WTC11 (cell line): Measurements from ENCODE around the gene NPB. TPM values are rescaled to one million over a fixed set of nuclear protein-coding genes. Genes with fewer than 3 reads are reported as not detected.
"Not testable (repeated sequence)": the region's sequence is repeated elsewhere in the genome, so short reads cannot be mapped to it uniquely, and the experiment has no call there.

Experiments
- ATAC-seq: fragments of 200-7000 bp; cut with Tn5 transposase; 2 replicates; pipeline ENCODE4 v1.10.0; 2021; ENCODE audit warnings: mild to moderate bottlenecking, moderate library complexity
- CTCF ChIA-PET: fragments of 300-600 bp; sonication (Branson Sonifier 250); formaldehyde crosslinking; loops from one replicate; lab custom pipeline; 2021; ENCODE audit warnings: antibody characterized with exemption; lab: Charles Lee
- POLR2A ChIA-PET: fragments of 350-600 bp; sonication (Branson Sonifier 250); formaldehyde crosslinking; loops from one replicate; lab custom pipeline; 2021; ENCODE audit warnings: antibody characterized with exemption; lab: Charles Lee
- DNase-seq: peaks from one replicate; pipeline ENCODE4 v3.0.0; 2021; ENCODE audit warnings: low spot score
- H3K27ac Mint-ChIP-seq: 2 replicates; pipeline ENCODE4 v1.8.0; 2021; ENCODE audit warnings: mixed read lengths
- H3K27me3 Mint-ChIP-seq: 2 replicates; pipeline ENCODE4 v1.8.0; 2021; ENCODE audit warnings: low read depth, mild to moderate bottlenecking, moderate library complexity, mixed read lengths
- H3K36me3 Mint-ChIP-seq: 2 replicates; pipeline ENCODE4 v1.8.0; 2021; ENCODE audit warnings: mixed read lengths
- H3K4me1 Mint-ChIP-seq: 2 replicates; pipeline ENCODE4 v1.8.0; 2022; ENCODE audit warnings: mixed read lengths
- H3K4me3 Mint-ChIP-seq: 2 replicates; pipeline ENCODE4 v1.8.0; 2021; ENCODE audit warnings: mild to moderate bottlenecking, moderate library complexity, mixed read lengths
- H3K9me3 Mint-ChIP-seq: 2 replicates; pipeline ENCODE4 v1.8.0; 2021; ENCODE audit warnings: mixed read lengths
- CREB1 ChIP-seq: sonication (generic); formaldehyde crosslinking; IDR thresholded peaks from 2 replicates; pipeline ENCODE4 v1.8.0; 2023; ENCODE audit warnings: mild to moderate bottlenecking, missing genetic modification reagents
- E2F5 ChIP-seq: sonication (generic); formaldehyde crosslinking; IDR thresholded peaks from 2 replicates; pipeline ENCODE4 v1.8.1; 2022; ENCODE audit warnings: mild to moderate bottlenecking, moderate library complexity, missing genetic modification reagents
- ETV6 ChIP-seq: sonication (generic); formaldehyde crosslinking; IDR thresholded peaks from 2 replicates; pipeline ENCODE4 v1.8.1; 2022; ENCODE audit warnings: mild to moderate bottlenecking, missing genetic modification reagents
- IRF1 ChIP-seq: sonication (generic); formaldehyde crosslinking; IDR thresholded peaks from 2 replicates; pipeline ENCODE4 v1.8.0; 2023; ENCODE audit warnings: missing genetic modification reagents
- NFE2L1 ChIP-seq: sonication (generic); formaldehyde crosslinking; IDR thresholded peaks from 2 replicates; pipeline ENCODE4 v1.8.1; 2023; ENCODE audit warnings: missing genetic modification reagents
- NFYB ChIP-seq: sonication (generic); formaldehyde crosslinking; conservative IDR thresholded peaks from 2 replicates; pipeline ENCODE4 v1.8.0; 2022; ENCODE audit warnings: low read depth, missing genetic modification reagents
- NR1H2 ChIP-seq: sonication (generic); formaldehyde crosslinking; IDR thresholded peaks from 2 replicates; pipeline ENCODE4 v1.9.0; 2021; ENCODE audit warnings: mild to moderate bottlenecking, moderate library complexity, missing genetic modification reagents
- PRRX2 ChIP-seq: fragments of 250-450 bp; sonication (Bioruptor Pico); IDR thresholded peaks from 2 replicates; pipeline ENCODE4 v1.8.0; 2021; ENCODE audit warnings: mild to moderate bottlenecking
- SMAD4 ChIP-seq: sonication (generic); formaldehyde crosslinking; IDR thresholded peaks from 2 replicates; pipeline ENCODE4 v1.8.0; 2022; ENCODE audit warnings: mild to moderate bottlenecking, missing genetic modification reagents
- STAT6 ChIP-seq: sonication (generic); formaldehyde crosslinking; conservative IDR thresholded peaks from 2 replicates; pipeline ENCODE4 v1.8.1; 2023; ENCODE audit warnings: mild to moderate bottlenecking, low read depth, missing genetic modification reagents, moderate library complexity
- USF1 ChIP-seq: sonication (generic); formaldehyde crosslinking; IDR thresholded peaks from 2 replicates; pipeline ENCODE4 v1.8.0; 2022; ENCODE audit warnings: mild to moderate bottlenecking, missing genetic modification reagents
- ZNF219 ChIP-seq: sonication (generic); formaldehyde crosslinking; IDR thresholded peaks from 2 replicates; pipeline ENCODE4 v1.8.0; 2023; ENCODE audit warnings: missing genetic modification reagents, mild to moderate bottlenecking, borderline replicate concordance
- ZNF317 ChIP-seq: sonication (generic); formaldehyde crosslinking; IDR thresholded peaks from 2 replicates; pipeline ENCODE4 v1.8.1; 2023; ENCODE audit warnings: low read depth, mild to moderate bottlenecking, moderate library complexity, missing genetic modification reagents, borderline replicate concordance
- total RNA-seq: library from RNA; stranded (reverse); gene quantifications from 3 replicates; pipeline ENCODE4 v1.2.3, GENCODE V29; 2021
- TF ChIP-seq, protein P1 (sequence below): fragments of 250-450 bp; sonication (Bioruptor Pico); IDR thresholded peaks from 2 replicates; pipeline ENCODE4 v1.9.0; 2021; ENCODE audit warnings: moderate library complexity, mild to moderate bottlenecking, inconsistent platforms, borderline replicate concordance
- TF ChIP-seq, protein P2 (sequence below): sonication (generic); formaldehyde crosslinking; IDR thresholded peaks from 2 replicates; pipeline ENCODE4 v1.8.1; 2022; ENCODE audit warnings: low read depth, mild to moderate bottlenecking, moderate library complexity, missing genetic modification reagents, borderline replicate concordance
- TF ChIP-seq, protein P3 (sequence below): sonication (generic); formaldehyde crosslinking; IDR thresholded peaks from 2 replicates; pipeline ENCODE4 v1.8.0; 2022; ENCODE audit warnings: mild to moderate bottlenecking, missing genetic modification reagents
- TF ChIP-seq, protein P4 (sequence below): sonication (generic); formaldehyde crosslinking; IDR thresholded peaks from 2 replicates; pipeline ENCODE4 v1.8.1; 2023; ENCODE audit warnings: mild to moderate bottlenecking, moderate library complexity, missing genetic modification reagents

The NPB gene
- total RNA-seq, 1 experiment from 2014 or later: 1.9 TPM

DNA sequence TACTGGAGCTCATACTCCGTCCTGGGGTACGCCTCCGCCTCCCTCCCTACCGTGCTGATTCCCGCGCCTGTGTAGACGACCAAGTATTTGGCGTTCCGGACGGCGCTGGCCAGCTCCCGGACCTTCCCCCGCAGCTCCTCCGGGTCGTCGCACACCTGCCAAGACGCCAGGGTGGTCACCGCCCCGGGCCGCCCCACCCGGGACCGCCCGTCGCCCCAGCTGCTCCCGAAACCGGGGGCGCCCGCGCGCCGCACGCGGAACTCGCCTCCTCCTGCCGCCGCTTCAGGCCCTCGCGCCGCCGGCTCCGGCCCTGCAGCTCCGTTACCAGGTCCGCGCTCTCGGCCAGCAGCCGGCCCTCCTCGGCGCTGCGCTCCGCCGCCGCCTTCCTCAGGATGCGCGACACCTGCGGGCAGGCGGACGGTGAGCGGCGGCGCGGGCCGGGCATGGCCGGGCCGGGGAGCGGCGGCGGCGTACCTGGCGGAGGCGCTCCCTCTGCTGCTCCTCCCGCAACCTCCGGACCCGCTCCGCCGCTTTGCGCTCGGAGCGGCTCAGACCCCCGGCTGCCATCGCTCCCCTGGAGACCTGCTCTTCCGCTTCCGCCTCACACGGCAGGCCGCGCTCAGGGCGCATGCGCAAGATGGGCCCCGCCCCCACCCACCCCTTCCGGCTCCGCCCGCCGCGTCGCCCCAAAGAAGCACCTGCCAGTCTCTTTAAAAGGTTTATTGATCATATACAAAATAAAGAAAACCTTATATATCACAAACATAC is 15.7 kb downstream of the NPB start, which contains the start of gene SIRT7 (continued):
- TF ChIP-seq STAT6: no peak
- TF ChIP-seq, protein P1, sequence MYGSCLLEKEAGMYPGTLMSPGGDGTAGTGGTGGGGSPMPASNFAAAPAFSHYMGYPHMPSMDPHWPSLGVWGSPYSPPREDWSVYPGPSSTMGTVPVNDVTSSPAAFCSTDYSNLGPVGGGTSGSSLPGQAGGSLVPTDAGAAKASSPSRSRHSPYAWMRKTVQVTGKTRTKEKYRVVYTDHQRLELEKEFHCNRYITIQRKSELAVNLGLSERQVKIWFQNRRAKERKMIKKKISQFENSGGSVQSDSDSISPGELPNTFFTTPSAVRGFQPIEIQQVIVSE: no peak
- TF ChIP-seq NFYB (CRISPR knock-in tag): no peak
- no peak for TF ChIP-seq ETV6 (CRISPR knock-in tag)
- 0 out of 2 replicates have a peak, but pooled peaks have one; percentile 64 for TF ChIP-seq PRRX2 (CRISPR knock-in tag)
- no peak for TF ChIP-seq NR1H2 (CRISPR knock-in tag)
- no peak for TF ChIP-seq CREB1 (CRISPR knock-in tag)
- TF ChIP-seq, protein P2, sequence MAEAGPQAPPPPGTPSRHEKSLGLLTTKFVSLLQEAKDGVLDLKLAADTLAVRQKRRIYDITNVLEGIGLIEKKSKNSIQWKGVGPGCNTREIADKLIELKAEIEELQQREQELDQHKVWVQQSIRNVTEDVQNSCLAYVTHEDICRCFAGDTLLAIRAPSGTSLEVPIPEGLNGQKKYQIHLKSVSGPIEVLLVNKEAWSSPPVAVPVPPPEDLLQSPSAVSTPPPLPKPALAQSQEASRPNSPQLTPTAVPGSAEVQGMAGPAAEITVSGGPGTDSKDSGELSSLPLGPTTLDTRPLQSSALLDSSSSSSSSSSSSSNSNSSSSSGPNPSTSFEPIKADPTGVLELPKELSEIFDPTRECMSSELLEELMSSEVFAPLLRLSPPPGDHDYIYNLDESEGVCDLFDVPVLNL (CRISPR knock-in tag): no peak
- no peak for TF ChIP-seq IRF1 (CRISPR knock-in tag)
- TF ChIP-seq SMAD4 (CRISPR knock-in tag): no peak
- TF ChIP-seq, protein P3, sequence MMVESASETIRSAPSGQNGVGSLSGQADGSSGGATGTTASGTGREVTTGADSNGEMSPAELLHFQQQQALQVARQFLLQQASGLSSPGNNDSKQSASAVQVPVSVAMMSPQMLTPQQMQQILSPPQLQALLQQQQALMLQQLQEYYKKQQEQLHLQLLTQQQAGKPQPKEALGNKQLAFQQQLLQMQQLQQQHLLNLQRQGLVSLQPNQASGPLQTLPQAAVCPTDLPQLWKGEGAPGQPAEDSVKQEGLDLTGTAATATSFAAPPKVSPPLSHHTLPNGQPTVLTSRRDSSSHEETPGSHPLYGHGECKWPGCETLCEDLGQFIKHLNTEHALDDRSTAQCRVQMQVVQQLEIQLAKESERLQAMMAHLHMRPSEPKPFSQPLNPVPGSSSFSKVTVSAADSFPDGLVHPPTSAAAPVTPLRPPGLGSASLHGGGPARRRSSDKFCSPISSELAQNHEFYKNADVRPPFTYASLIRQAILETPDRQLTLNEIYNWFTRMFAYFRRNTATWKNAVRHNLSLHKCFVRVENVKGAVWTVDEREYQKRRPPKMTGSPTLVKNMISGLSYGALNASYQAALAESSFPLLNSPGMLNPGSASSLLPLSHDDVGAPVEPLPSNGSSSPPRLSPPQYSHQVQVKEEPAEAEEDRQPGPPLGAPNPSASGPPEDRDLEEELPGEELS: no peak
- no peak for TF ChIP-seq NFE2L1 (CRISPR knock-in tag)
- TF ChIP-seq E2F5 (CRISPR knock-in tag): 0 out of 2 replicates have a peak, but pooled peaks have one; percentile 64
- TF ChIP-seq, protein P4, sequence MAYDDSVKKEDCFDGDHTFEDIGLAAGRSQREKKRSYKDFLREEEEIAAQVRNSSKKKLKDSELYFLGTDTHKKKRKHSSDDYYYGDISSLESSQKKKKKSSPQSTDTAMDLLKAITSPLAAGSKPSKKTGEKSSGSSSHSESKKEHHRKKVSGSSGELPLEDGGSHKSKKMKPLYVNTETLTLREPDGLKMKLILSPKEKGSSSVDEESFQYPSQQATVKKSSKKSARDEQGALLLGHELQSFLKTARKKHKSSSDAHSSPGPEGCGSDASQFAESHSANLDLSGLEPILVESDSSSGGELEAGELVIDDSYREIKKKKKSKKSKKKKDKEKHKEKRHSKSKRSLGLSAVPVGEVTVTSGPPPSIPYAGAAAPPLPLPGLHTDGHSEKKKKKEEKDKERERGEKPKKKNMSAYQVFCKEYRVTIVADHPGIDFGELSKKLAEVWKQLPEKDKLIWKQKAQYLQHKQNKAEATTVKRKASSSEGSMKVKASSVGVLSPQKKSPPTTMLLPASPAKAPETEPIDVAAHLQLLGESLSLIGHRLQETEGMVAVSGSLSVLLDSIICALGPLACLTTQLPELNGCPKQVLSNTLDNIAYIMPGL (CRISPR knock-in tag): no peak; the same call in 1 of the 2 replicates
- no peak for TF ChIP-seq USF1 (CRISPR knock-in tag)
- 0 out of 2 replicates have a peak, but pooled peaks have one; percentile 29 for TF ChIP-seq ZNF317 (CRISPR knock-in tag)
- TF ChIP-seq ZNF219: no peak

- Mint-ChIP-seq H3K36me3 (peaks cover 19% of the 10 kb centered on the region), H3K27ac (peak overlapping the region; percentile 93), H3K4me1 (peaks cover 18% of the 10 kb centered on the region), H3K4me3 (peak overlapping the region; percentile 70)
- POLR2A ChIA-PET: interaction anchor here (1.2 kb wide), 1 partner anchor 49 kb away, joined by 5 read pairs; no protein-coding TSS in a partner anchor
- DNase-seq, H3K9me3 Mint-ChIP-seq, H3K27me3 Mint-ChIP-seq: not testable (repeated sequence)
- CTCF ChIA-PET: interaction anchor here (1.3 kb wide), 1 partner anchor 183 kb away, joined by 3 read pairs; no protein-coding TSS in a partner anchor
- peak; percentile 29 for ATAC-seq
Measured at GRCh38 chr17:81918333-81918669, 16.3 kb downstream of the NPB start.
